Measurements from ENCODE around the gene DYNLL1.

Gene DYNLL1

GRCh38 chr12:120539303-120539702 is 43.4 kb downstream of the DYNLL1 start:
- in situ Hi-C loops (cut with MboI; ENCODE audit: low pct_unique_long_range_greater_than_20kb, low sequenced_read_pairs): no loop called here
- DNase-seq: no peak

DNA sequence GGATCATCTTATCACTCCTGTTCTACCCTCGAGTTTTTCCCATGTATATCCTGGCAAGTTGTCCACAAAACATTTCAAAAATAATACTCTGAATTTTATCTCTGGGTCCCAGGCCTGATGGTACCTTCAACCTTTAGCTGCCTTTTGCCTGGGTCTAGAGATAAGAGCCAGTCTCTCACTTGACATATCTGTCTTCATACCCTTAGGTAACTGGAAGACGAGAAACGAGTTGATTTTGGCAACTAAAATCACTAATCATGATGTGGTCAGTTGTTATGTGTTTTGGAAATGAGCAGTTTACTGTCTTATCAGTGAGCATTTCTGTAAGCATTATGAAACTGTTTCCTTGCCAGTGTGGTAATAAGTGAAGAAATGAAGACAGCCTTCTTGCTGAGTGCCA is 44.5 kb downstream of the DYNLL1 start:
- no peak for DNase-seq
- in situ Hi-C loops (cut with MboI; ENCODE audit: low pct_unique_long_range_greater_than_20kb, low sequenced_read_pairs): no loop called here

GRCh38 chr12:120542166-120542565 is 46.3 kb downstream of the DYNLL1 start:
- in situ Hi-C loops (cut with MboI; ENCODE audit: low pct_unique_long_range_greater_than_20kb, low sequenced_read_pairs): no loop called here
- no peak for DNase-seq

GRCh38 chr12:120544691-120545090 is 48.8 kb downstream of the DYNLL1 start:
- in situ Hi-C loops (cut with MboI; ENCODE audit: low pct_unique_long_range_greater_than_20kb, low sequenced_read_pairs): no loop called here
- DNase-seq: no peak

- DNase-seq: no peak
- in situ Hi-C loops (cut with MboI; ENCODE audit: low pct_unique_long_range_greater_than_20kb, low sequenced_read_pairs): no loop called here
Observed at GRCh38 chr12:120546050-120546386, 50.1 kb downstream of the DYNLL1 start.

Measured in KBM-7 (cell line).